SKM-1 (cell line): ENCODE data around the gene ALOX5AP.

Experiments used
- DNase-seq: peaks from one replicate; lab custom pipeline; 2025; ENCODE audit not compliant: unreplicated experiment; lab: John Stamatoyannopoulos, UW

Gene ALOX5AP

DNA sequence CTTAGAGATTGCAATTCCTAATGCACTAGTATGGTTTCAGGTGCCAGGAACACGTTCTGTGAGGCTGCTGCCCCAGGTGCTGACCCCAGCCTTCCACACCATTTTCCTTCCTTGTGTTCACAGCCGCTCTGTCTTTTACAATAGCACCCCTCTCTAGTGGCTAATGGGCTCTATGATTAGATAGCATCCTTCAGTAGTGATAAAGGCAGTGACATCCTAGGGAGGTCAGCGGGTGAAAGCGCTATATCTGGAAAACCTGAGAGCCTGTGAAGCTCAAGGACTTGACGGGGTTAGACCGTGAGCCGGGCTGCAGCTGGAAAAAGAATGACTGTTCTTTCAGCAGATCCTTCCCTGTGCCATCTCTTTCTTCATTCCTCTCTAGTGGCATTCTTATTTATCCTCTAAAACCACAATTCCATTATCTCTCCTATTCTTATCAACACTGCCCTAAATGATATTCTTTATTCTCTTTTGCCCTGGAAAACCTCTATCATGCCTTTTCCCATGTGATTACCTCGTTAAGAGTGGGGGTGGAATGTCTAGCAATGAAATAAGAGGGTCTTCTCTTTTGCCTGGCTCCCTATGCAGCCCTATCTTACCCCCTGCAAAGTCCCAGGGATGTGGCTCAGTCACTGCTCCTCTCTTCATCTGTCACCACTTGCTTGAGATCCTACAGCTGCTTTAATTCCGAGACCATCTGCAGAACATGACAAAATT lies 21.8 kb downstream of the ALOX5AP start:
- no peak for DNase-seq

DNA sequence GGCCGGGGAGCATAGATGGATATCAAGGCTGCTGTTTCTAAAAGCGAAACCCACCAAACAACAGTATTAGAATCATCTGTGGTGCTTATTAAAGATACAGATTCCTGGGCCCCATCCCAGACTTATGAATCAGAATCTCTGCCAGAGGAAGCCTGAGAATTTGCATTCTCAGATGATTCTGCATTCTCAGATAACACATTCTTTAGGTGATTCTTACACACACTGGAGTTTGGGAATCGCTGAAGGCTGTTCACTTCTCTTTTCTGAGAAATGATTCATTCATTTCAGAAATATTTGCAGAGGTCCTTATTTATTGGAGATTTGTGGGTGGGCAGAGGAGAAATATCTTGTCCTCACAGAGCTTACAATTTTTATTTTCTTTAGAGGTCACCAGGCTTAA lies 24.4 kb downstream of the ALOX5AP start:
- no peak for DNase-seq

GRCh38 chr13:30762643-30763042 lies 27.3 kb downstream of the ALOX5AP start:
- no peak for DNase-seq

GRCh38 chr13:30763786-30764413 lies 28.6 kb downstream of the ALOX5AP start:
- no peak for DNase-seq

DNA sequence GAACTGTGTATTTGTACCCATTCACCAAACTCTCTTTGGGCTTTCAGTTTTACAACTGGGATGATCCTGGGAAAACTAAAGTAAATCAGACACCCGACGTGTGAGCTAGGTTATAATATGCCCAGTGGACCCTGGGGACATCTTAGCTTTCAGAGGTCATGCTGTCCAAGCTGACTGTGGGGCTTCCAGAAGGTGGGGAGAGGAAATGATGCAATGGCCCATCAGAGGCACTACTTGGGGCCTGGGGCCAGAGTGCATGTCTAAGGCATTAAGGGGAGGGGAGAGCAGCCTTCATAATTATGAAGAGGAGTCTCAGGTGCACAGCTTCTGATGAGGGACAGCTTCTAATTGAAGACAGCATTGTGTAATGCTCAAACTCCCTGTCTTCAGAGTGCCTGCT lies 30.9 kb downstream of the ALOX5AP start:
- no peak for DNase-seq

- no peak for DNase-seq
Observed at GRCh38 chr13:30770929-30771328, 35.6 kb downstream of the ALOX5AP start.

- DNase-seq = no peak
Observed at GRCh38 chr13:30773561-30773960, 38.2 kb downstream of the ALOX5AP start.

DNA sequence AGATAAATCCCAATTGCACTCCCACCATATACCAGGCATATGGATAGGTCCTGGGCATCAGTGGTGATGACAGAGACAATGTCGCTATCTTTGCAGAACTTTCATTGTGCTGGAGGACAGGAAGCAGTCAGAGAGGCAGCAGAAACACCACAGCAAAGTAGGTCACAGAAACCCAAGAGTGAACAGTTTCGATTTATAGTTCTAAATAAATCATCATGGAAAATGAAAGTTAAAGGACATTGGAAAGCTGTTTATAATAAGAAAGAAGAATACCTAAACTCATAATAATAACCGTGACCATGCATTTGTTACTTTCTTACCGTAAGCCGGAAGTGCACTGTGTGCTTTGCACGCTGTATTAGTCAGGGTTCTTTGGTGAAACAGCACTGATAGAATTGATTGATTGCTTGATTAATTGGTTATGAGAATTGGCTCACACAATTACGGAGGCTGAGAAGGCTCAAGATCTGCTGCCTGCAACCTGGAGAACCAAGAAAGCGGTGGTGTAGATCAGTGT lies 38.9 kb downstream of the ALOX5AP start:
- DNase-seq = no peak

DNA sequence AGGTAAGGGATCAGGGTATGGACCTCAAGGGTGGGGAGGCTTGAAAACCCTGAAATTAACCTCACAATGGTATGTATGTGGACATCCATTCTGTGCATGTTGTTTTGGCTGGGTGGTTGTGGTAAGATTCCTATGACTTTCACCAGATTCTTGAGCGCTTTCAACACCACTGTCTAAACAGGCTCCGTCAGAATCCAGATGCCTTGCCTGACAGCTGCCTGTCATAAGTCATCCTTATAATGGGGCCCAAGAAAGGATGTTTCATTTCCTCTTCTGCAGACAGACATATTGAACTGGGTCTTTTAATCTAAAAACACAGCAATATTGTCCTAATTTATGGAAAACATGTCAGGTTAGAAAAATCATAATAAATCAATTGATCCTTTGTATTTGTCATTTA lies 41.3 kb downstream of the ALOX5AP start:
- DNase-seq = no peak

- no peak for DNase-seq
Observed at GRCh38 chr13:30779016-30779415, 43.7 kb downstream of the ALOX5AP start.

DNA sequence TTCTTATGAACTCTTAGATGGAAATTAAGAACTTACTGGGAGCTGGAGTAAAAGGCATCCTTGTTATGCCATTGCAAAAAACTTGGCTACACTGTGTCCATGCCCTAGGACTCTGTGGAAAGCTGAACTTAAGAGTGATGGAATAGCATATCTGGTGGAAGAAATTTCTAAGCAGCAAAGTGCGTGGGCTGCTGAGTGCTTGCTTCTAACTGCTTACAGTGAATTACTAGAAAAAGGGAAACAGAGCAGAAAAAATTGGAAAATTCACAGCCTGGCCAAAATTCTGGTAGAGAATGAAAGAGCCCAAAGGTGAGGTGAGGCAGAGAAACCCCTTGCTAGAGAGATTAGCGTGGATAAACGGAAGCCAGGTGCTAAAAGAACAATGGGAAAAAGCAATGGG lies 44.3 kb downstream of the ALOX5AP start:
- DNase-seq = no peak

DNA sequence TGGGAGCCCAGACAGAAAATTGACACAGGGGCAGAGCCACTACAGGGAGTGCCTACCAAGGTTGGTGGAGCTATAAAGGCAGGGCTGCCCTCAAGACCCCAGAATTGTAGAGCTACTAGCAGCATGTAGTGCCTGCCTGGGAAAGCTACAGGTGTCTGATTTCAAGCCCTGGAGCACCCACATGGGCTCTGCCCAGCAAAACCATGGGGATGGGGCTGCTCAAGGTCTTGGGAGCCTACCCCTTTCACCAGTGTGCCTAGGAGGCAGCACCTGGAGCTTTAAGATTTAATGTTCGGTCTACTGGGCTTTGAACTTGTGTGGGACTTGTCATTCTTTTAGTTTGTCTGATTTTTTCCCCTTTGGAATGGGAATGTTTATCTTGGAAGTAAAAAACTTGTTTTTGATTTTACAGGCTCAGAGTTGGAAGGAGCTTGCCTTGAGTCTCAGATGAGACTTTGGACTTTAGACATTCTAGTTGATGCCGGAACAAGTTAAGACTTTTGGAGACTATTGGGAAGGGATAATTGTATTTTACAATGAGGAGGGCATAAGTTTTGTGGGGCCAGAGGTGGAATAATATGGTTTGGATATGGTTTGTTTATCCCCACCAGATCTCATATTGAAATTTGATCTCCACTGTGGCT lies 45.1 kb downstream of the ALOX5AP start:
- no peak for DNase-seq

GRCh38 chr13:30785191-30785850 lies 50.0 kb downstream of the ALOX5AP start:
- no peak for DNase-seq

DNA sequence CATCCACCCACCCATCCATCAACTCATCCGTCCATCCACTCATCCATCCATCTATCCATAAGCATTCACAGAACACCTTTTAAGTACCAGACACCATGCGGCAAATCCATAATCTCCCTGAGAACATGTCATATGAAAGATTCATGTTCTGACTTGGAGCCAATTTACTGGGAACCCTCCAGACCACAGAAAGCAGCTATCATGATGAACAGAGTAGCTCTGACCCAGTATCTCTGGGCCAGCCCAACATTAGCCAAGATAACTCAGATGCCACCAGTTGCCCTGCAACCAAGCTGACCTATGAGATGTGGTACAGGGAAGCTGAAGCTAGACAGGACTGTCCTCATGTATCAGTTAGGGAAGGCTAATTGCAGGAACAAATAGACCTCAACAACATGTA lies 51.3 kb downstream of the ALOX5AP start:
- DNase-seq = no peak

GRCh38 chr13:30787738-30788525 lies 52.6 kb downstream of the ALOX5AP start:
- DNase-seq = no peak

DNA sequence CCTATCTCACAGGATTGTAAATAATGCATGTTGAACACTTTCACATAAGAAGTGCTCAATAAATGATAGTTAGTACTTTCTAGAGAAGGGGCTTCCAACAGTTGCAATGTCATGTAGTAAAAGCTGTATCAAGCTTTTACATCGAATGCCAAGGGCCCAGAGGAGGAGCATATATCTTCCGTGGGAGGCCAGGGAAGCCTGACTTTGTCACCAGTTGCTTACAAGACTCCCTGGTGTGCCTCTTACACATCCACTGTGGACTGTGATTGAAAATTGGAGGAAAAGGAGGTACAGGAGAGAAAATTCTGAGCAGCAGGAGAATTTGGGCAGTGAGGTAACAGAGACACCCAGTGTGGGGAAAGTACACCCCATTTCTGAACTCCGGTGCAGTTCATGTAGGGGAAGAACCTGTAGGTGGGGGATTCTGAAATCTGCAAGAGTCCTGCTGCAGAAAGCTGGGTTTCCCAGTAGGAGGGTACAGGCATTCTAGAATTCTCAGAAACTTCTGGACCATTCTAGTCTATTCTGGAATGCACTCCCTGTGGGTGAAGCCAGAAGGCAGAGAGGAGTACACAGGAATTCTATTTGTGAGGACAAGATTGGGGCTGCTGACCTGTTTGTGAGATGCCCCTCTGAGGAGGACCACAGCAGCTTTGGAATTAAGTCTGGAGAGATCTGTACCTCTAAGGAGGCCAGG lies 54.0 kb downstream of the ALOX5AP start:
- DNase-seq = no peak

DNA sequence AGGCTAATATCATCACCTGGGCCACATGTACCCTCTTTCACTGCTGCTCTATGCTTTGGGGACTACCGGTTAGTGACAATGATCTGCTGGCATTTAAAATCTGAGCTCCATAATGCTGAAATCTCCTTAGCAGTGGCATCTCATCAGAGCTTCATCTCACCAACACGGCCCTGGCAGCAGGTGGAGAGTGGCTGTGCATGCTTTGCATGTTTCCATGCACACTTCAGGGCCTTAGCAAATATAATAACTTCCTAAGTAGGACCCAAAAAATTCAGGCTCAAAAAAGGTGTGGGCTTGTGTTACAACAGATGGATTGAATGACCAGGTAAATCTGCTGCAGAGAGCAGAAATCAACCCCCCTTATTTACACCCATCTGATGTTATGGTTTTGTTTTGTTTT lies 55.2 kb downstream of the ALOX5AP start:
- no peak for DNase-seq

- DNase-seq = no peak
Observed at GRCh38 chr13:30791354-30792001, 56.1 kb downstream of the ALOX5AP start.

GRCh38 chr13:30792285-30793000 lies 57.1 kb downstream of the ALOX5AP start:
- DNase-seq = no peak
